Measurements from ENCODE around the gene BRSK1. TPM values are rescaled to one million over a fixed set of nuclear protein-coding genes. Genes with fewer than 3 reads are reported as not detected.

BRSK1 gene
- polyA plus RNA-seq, 1 donor from 2014 or later = 213 TPM

- Histone ChIP-seq H3F3A (ENCODE audit: insufficient read depth, low read length, poor library complexity, severe bottlenecking) (no peaks in the 10 kb centered on the region), H3K27me3 (ENCODE audit: insufficient read depth, low read depth, low read length) (no peaks in the 10 kb centered on the region)
- TF ChIP-seq RAD21 (conservative IDR thresholded peaks at IDR 0.05) (no peak), TAF1 (IDR thresholded peaks at IDR 0.05; ENCODE audit: low read depth) (no peak), POLR2AphosphoS5 (IDR thresholded peaks at IDR 0.05) (no peak), REST (IDR thresholded peaks at IDR 0.05; ENCODE audit: borderline replicate concordance) (no peak)
Measured at GRCh38 chr19:55245236-55245904, 38.4 kb upstream of the BRSK1 start.

GRCh38 chr19:55246462-55247451 is 37.0 kb upstream of the BRSK1 start:
- H3K9me3 ChIP-seq (ENCODE audit: low read length) = no peaks in the 10 kb centered on the region
- H3K4me3 ChIP-seq (ENCODE audit: low read length) = no peak overlapping the region
- TF ChIP-seq REST (IDR thresholded peaks at IDR 0.05; ENCODE audit: borderline replicate concordance) (no peak), CTCF (IDR thresholded peaks at IDR 0.05; ENCODE audit: poor library complexity, severe bottlenecking) (no peak), EZH2 (IDR thresholded peaks at IDR 0.05; ENCODE audit: borderline replicate concordance, insufficient read depth, low read length, poor library complexity, severe bottlenecking) (no peak), MXI1 (conservative IDR thresholded peaks at IDR 0.05; ENCODE audit: poor library complexity, severe bottlenecking) (no peak), RAD21 (conservative IDR thresholded peaks at IDR 0.05) (no peak), EP300 (conservative IDR thresholded peaks at IDR 0.05; ENCODE audit: poor library complexity, severe bottlenecking) (no peak), TAF1 (IDR thresholded peaks at IDR 0.05; ENCODE audit: low read depth) (no peak), SMC3 (conservative IDR thresholded peaks at IDR 0.05; ENCODE audit: poor library complexity) (no peak), POLR2AphosphoS5 (IDR thresholded peaks at IDR 0.05) (no peak)
- H3K9ac ChIP-seq (ENCODE audit: low read length) = no peak overlapping the region
- no peaks in the 10 kb centered on the region for H3K27me3 ChIP-seq (ENCODE audit: insufficient read depth, low read depth, low read length)
- H3K4me2 ChIP-seq (ENCODE audit: low read length) = no peak overlapping the region
- H4K20me1 ChIP-seq (ENCODE audit: insufficient read depth) = no peaks in the 10 kb centered on the region
- no peak overlapping the region for H2AFZ ChIP-seq (ENCODE audit: low read depth, low read length)
- H3K9me2 ChIP-seq (ENCODE audit: insufficient read depth, low read length) = no peaks in the 10 kb centered on the region
- H3K79me2 ChIP-seq (replicated peaks; ENCODE audit: insufficient read depth, low read length) = peaks cover 19% of the 10 kb centered on the region
- no peaks in the 10 kb centered on the region for H3F3A ChIP-seq (ENCODE audit: insufficient read depth, low read length, poor library complexity, severe bottlenecking)
- no peak overlapping the region for H3K27ac ChIP-seq (ENCODE audit: low read length)
- no peaks in the 10 kb centered on the region for H3K36me3 ChIP-seq (ENCODE audit: insufficient read depth, low read length)

More at GRCh38 chr19:55245236-55245904, 38.4 kb upstream of the BRSK1 start:
- Histone ChIP-seq H3K9me3 (ENCODE audit: low read length) (no peaks in the 10 kb centered on the region), H3K27ac (ENCODE audit: low read length) (no peak overlapping the region), H3K79me2 (replicated peaks; ENCODE audit: insufficient read depth, low read length) (peaks cover 7% of the 10 kb centered on the region), H3K9me2 (ENCODE audit: insufficient read depth, low read length) (no peaks in the 10 kb centered on the region), H3K36me3 (ENCODE audit: insufficient read depth, low read length) (no peaks in the 10 kb centered on the region), H4K20me1 (ENCODE audit: insufficient read depth) (no peaks in the 10 kb centered on the region), H3K4me3 (ENCODE audit: low read length) (no peak overlapping the region), H3K4me2 (ENCODE audit: low read length) (no peak overlapping the region), H3K9ac (ENCODE audit: low read length) (no peak overlapping the region), H2AFZ (ENCODE audit: low read depth, low read length) (no peak overlapping the region)

Measured in neural cell (in vitro differentiated cells).